Neuronal stem cell (in vitro differentiated cells): Measurements from ENCODE around the gene EFNA3.
A peak's percentile ranks its signal among the peaks of the same experiment; 100 is the strongest.

ENCODE experiments used
- DNase-seq: peaks from one replicate; pipeline ENCODE4 v3.0.0-alpha.2; 2013; ENCODE audit warnings: low spot score
- H2AFZ ChIP-seq: one replicate; pipeline ENCODE4 v1.6.1; 2013; ENCODE audit warnings: mild to moderate bottlenecking, low read length, inconsistent platforms
- H2AK5ac ChIP-seq: 2 replicates; pipeline ENCODE4 v1.6.1; 2013; ENCODE audit warnings: low read depth, mild to moderate bottlenecking, inconsistent platforms, low read length, moderate library complexity, mixed read lengths
- H2BK120ac ChIP-seq: 2 replicates; pipeline ENCODE4 v1.6.1; 2013; ENCODE audit warnings: low read depth, mild to moderate bottlenecking, inconsistent platforms, low read length, moderate library complexity, mixed read lengths
- H2BK12ac ChIP-seq: one replicate; pipeline ENCODE4 v1.6.1; 2013; ENCODE audit warnings: low read length, inconsistent platforms
- H2BK15ac ChIP-seq: 2 replicates; pipeline ENCODE4 v1.6.1; 2013; ENCODE audit warnings: mild to moderate bottlenecking, low read length, inconsistent platforms, mixed read lengths
- H2BK5ac ChIP-seq: one replicate; pipeline ENCODE4 v1.6.1; 2013; ENCODE audit warnings: inconsistent platforms, mild to moderate bottlenecking, low read length, moderate library complexity
- H3K14ac ChIP-seq: one replicate; pipeline ENCODE4 v1.6.1; 2013; ENCODE audit warnings: low read length, inconsistent platforms
- H3K18ac ChIP-seq: 2 replicates; pipeline ENCODE4 v1.6.1; 2013; ENCODE audit warnings: low read length, inconsistent platforms
- H3K23ac ChIP-seq: 2 replicates; pipeline ENCODE4 v1.6.1; 2013; ENCODE audit warnings: low read depth, mild to moderate bottlenecking, mixed read lengths, low read length, inconsistent platforms; ENCODE audit not compliant: poor library complexity
- H3K27ac ChIP-seq: replicated peaks from 3 replicates; pipeline ENCODE4 v1.5.1; 2013; ENCODE audit warnings: low read length, inconsistent platforms
- H3K27me3 ChIP-seq, 3 experiments: 2 replicates each; pipeline ENCODE4 v1.6.1; 2013; ENCODE audit warnings: low read length in 3 of 3, mild to moderate bottlenecking in 2 of 3, inconsistent platforms in 1 of 3, low read depth in 1 of 3, mixed read lengths in 1 of 3, moderate library complexity in 1 of 3; ENCODE audit not compliant: control insufficient read depth in 3 of 3, insufficient read depth in 3 of 3
- H3K36me3 ChIP-seq, 2 donors: replicated peaks in 1 of 2; 2 replicates each; pipeline ENCODE4 v1.6.1; 2013; ENCODE audit warnings: low read length in 2 of 2; ENCODE audit not compliant: control insufficient read depth in 2 of 2, insufficient read depth in 2 of 2
- H3K4ac ChIP-seq: 2 replicates; pipeline ENCODE4 v1.6.1; 2013; ENCODE audit warnings: inconsistent platforms, mild to moderate bottlenecking, low read length, moderate library complexity
- H3K4me1 ChIP-seq, 2 donors: 1 replicate in 1 of 2; 2 replicates in 1 of 2; pipeline ENCODE4 v1.6.1; 2013; ENCODE audit warnings: low read length in 2 of 2, low read depth in 1 of 2; ENCODE audit not compliant: control insufficient read depth in 2 of 2, insufficient read depth in 1 of 2
- H3K4me2 ChIP-seq: one replicate; pipeline ENCODE4 v1.6.1; 2013; ENCODE audit warnings: mild to moderate bottlenecking, low read length, inconsistent platforms; ENCODE audit not compliant: insufficient read depth, poor library complexity, severe bottlenecking
- H3K4me3 ChIP-seq, 2 donors: 2 replicates each; pipeline ENCODE4 v1.5.1; 2013; ENCODE audit warnings: low read length in 2 of 2, mild to moderate bottlenecking in 2 of 2, inconsistent platforms in 1 of 2, moderate library complexity in 1 of 2
- H3K79me1 ChIP-seq: one replicate; pipeline ENCODE4 v1.6.1; 2013; ENCODE audit warnings: low read depth, mild to moderate bottlenecking, inconsistent platforms, low read length, moderate library complexity
- H3K9ac ChIP-seq: one replicate; pipeline ENCODE4 v1.6.1; 2013; ENCODE audit warnings: mild to moderate bottlenecking, low read depth, low read length, inconsistent platforms; ENCODE audit not compliant: poor library complexity
- H3K9me3 ChIP-seq, 2 donors: replicated peaks in 1 of 2; 2 replicates each; pipeline versions ENCODE3 to v1.6.1; 2013; ENCODE audit warnings: low read length in 2 of 2, mild to moderate bottlenecking in 2 of 2, inconsistent platforms in 1 of 2, low read depth in 1 of 2, mixed read lengths in 1 of 2, moderate library complexity in 1 of 2; ENCODE audit not compliant: control insufficient read depth in 2 of 2, insufficient read depth in 1 of 2
- H4K8ac ChIP-seq: one replicate; pipeline ENCODE4 v1.6.1; 2013; ENCODE audit warnings: low read depth, mild to moderate bottlenecking, inconsistent platforms, low read length, moderate library complexity
- H4K91ac ChIP-seq: one replicate; pipeline ENCODE4 v1.6.1; 2013; ENCODE audit warnings: low read length, low read depth, mild to moderate bottlenecking, inconsistent platforms; ENCODE audit not compliant: poor library complexity
- WGBS, 2 donors: extraction: QIAGEN DNeasy Blood & Tissue Kit; methylation state at CpG; one replicate each; pipeline ENCODE4 v1.1.7; 2013; ENCODE audit warnings: missing lambda C conversion rate in 2 of 2, mixed read lengths in 1 of 2; ENCODE audit not compliant: insufficient read length in 2 of 2, insufficient replicate concordance in 1 of 2; ENCODE audit errors: extremely low coverage in 2 of 2; 5-methylcytosine and 5-hydroxymethylcytosine counted together

The EFNA3 gene

DNA sequence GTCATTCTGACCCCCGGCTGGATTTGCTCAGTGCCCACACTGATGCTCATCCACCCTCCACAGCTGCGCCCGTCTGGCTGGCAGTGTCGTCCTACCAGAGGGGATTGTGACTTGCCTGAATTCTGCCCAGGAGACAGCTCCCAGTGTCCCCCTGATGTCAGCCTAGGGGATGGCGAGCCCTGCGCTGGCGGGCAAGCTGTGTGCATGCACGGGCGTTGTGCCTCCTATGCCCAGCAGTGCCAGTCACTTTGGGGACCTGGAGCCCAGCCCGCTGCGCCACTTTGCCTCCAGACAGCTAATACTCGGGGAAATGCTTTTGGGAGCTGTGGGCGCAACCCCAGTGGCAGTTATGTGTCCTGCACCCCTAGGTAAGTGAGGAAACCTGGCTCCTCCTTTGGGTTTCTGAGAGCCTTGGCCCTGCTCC is 20.8 kb upstream of the EFNA3 start:
- H3K4me2 ChIP-seq = no peak overlapping the region
- no peak overlapping the region for H4K8ac ChIP-seq
- no peak overlapping the region for H3K27ac ChIP-seq
- H3K9me3 ChIP-seq = no peaks in the 10 kb centered on the region
- peaks cover 5 to 9% of the 10 kb centered on the region in 2 donors for H3K4me1 ChIP-seq
- H3K14ac ChIP-seq = no peak overlapping the region
- peaks cover 5% of the 10 kb centered on the region for H3K79me1 ChIP-seq
- no peak overlapping the region for H3K9ac ChIP-seq
- no peak overlapping the region for H3K23ac ChIP-seq
- H4K91ac ChIP-seq = no peak overlapping the region
- no peak overlapping the region for H3K4me3 ChIP-seq
- no peak overlapping the region for H2AK5ac ChIP-seq
- H2BK120ac ChIP-seq = no peak overlapping the region
- no peak overlapping the region for H2AFZ ChIP-seq
- no peak overlapping the region for H3K4ac ChIP-seq
- no peak for DNase-seq
- no peak overlapping the region for H2BK12ac ChIP-seq
- H2BK15ac ChIP-seq = no peak overlapping the region
- no peak overlapping the region for H2BK5ac ChIP-seq
- H3K36me3 ChIP-seq = peaks cover 30 to 56% of the 10 kb centered on the region in 2 donors
- H3K18ac ChIP-seq = no peak overlapping the region
- no CpG with 5 or more reads among the region's 13 CpGs for WGBS, 2 donors
- no peaks in the 10 kb centered on the region for H3K27me3 ChIP-seq

DNA sequence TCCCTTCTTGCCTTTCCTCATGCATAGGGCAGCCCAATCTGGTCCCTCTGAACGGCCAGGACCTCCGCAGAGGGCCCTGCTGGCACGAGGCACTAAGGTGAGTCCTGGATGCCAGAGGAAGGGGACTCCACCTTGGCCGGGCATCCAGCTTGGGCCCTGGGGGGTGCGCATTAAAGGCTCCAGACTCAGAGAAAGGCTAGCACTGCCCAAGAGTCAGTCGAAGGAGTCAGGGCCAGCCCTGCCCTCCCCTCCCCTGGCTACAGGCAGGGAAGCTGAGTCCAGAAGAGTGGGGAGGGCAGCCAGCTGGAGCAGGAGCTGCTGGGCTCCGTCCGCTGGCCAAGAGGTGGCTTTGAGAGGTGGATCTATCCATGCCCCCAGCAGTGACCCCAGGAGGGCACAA is 17.9 kb upstream of the EFNA3 start:
- Histone ChIP-seq H2AK5ac (peak overlapping the region; percentile 93), H4K8ac (no peak overlapping the region), H2BK12ac (no peak overlapping the region), H2BK15ac (no peak overlapping the region), H3K27me3 (no peaks in the 10 kb centered on the region), H3K18ac (peak overlapping the region; percentile 35), H2BK120ac (peak overlapping the region; percentile 19), H3K79me1 (peaks cover 7% of the 10 kb centered on the region), H3K36me3 (peaks cover 21 to 40% of the 10 kb centered on the region in 2 donors), H3K4ac (no peak overlapping the region), H3K14ac (no peak overlapping the region), H3K9me3 (no peaks in the 10 kb centered on the region), H2AFZ (no peak overlapping the region), H3K4me1 (peaks cover 12 to 15% of the 10 kb centered on the region in 2 donors), H3K4me2 (no peak overlapping the region), H3K27ac (no peak overlapping the region), H2BK5ac (peak overlapping the region; percentile 88), H3K4me3 (no peak overlapping the region), H3K23ac (no peak overlapping the region), H4K91ac (no peak overlapping the region), H3K9ac (no peak overlapping the region)
- no CpG with 5 or more reads among the region's 8 CpGs for WGBS, 2 donors
- DNase-seq = no peak

DNA sequence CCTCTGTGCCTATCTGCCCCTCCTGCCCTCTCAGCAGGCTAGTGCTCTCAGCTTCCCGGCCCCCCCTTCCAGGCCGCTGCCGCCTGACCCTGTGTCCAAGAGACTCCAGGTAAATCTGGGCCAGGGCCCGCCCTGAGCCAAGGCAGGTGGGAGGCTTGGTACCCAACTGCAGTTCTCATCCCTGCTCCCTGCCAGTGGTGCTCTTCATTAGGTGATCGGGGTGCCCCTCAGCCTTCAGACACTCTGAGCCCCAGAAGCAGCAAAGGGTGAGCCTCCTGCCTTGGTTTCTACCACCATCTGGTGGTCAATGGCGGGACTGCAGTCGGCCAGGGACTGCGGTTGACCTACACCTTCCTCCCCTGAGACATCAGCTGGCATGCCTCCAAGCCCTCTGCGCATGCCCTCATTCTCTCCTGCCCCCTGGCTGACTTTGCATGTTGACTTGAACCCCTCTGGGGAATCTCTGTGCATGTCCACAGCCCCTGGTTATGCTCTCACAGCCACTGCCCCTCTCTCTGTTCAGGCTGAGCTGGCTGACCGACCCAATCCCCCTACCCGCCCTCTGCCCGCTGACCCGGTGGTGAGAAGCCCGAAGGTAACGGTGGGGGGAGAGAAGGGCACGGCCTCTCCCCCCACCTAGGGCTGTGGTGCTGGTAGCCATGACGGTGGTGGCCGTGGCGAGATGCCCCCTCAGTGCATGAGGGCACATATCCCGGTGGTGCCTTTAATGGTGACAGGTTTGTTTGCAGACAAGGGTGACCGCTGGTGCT is 17.1 kb upstream of the EFNA3 start:
- peak; percentile 88 for DNase-seq
- peak overlapping the region; percentile 93 for H2AK5ac ChIP-seq

DNA sequence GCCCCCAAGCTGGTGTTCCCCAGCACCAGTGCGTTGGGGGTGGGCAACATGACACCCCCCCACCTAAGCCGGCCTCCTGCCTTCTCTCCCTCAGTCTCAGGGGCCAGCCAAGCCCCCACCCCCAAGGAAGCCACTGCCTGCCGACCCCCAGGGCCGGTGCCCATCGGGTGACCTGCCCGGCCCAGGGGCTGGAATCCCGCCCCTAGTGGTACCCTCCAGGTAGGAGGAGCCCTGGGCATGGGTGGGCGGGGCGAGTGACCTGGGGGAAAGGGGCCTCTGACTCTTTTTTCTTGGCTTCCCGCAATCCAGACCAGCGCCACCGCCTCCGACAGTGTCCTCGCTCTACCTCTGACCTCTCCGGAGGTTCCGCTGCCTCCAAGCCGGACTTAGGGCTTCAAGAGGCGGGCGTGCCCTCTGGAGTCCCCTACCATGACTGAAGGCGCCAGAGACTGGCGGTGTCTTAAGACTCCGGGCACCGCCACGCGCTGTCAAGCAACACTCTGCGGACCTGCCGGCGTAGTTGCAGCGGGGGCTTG is 16.4 kb upstream of the EFNA3 start:
- Histone ChIP-seq H2BK15ac (peak overlapping the region; percentile 7), H3K4me2 (peak overlapping the region; percentile 93), H3K4ac (no peak overlapping the region), H3K27me3 (no peaks in the 10 kb centered on the region), H3K27ac (no peak overlapping the region), H3K36me3 (peaks cover 22 to 38% of the 10 kb centered on the region in 2 donors), H2AFZ (no peak overlapping the region), H3K18ac (peak overlapping the region; percentile 92), H2AK5ac (peak overlapping the region; percentile 93), H4K8ac (no peak overlapping the region), H3K23ac (peak overlapping the region; percentile 83), H3K9ac (peak overlapping the region; percentile 65), H2BK120ac (no peak overlapping the region), H3K14ac (no peak overlapping the region), H2BK5ac (peak overlapping the region; percentile 88), H3K9me3 (no peaks in the 10 kb centered on the region), H3K4me3 (no peak overlapping the region), H2BK12ac (no peak overlapping the region), H3K4me1 (peaks cover 12 to 15% of the 10 kb centered on the region in 2 donors), H4K91ac (no peak overlapping the region), H3K79me1 (peaks cover 8% of the 10 kb centered on the region)
- DNase-seq = peak; percentile 55
- WGBS, 2 donors = no CpG with 5 or more reads among the region's 29 CpGs

More for the DNA sequence above, 17.1 kb upstream of the EFNA3 start:
- Histone ChIP-seq H3K9ac (peak overlapping the region; percentile 79), H3K79me1 (peaks cover 8% of the 10 kb centered on the region), H3K4me2 (peak overlapping the region; percentile 93), H3K14ac (no peak overlapping the region), H3K4me1 (peaks cover 12 to 15% of the 10 kb centered on the region in 2 donors), H4K8ac (no peak overlapping the region), H2BK12ac (no peak overlapping the region), H3K9me3 (no peaks in the 10 kb centered on the region), H3K27ac (no peak overlapping the region), H3K18ac (peak overlapping the region; percentile 78), H3K36me3 (peaks cover 20 to 38% of the 10 kb centered on the region in 2 donors), H3K27me3 (no peaks in the 10 kb centered on the region), H4K91ac (no peak overlapping the region), H2BK120ac (peak overlapping the region; percentile 19), H3K4me3 (no peak overlapping the region), H3K4ac (peak overlapping the region; percentile 81), H2AFZ (no peak overlapping the region), H2BK5ac (peak overlapping the region; percentile 88), H2BK15ac (peak overlapping the region; percentile 86), H3K23ac (peak overlapping the region; percentile 57)
- WGBS, 2 donors = no CpG with 5 or more reads among the region's 21 CpGs
